ENCODE measurements around the gene CPNE4. TPM values are rescaled to one million over a fixed set of nuclear protein-coding genes. Genes with fewer than 3 reads are reported as not detected.

CPNE4 gene
- total RNA-seq, 1 donor from 2014 or later = 0.41 TPM

- no peak for DNase-seq (ENCODE audit: low spot score)
- H3K9me3 Mint-ChIP-seq (ENCODE audit: unreplicated experiment) = no peaks in the 10 kb centered on the region
- H3K36me3 Mint-ChIP-seq (ENCODE audit: low read depth, unreplicated experiment) = no peaks in the 10 kb centered on the region
- H3K4me1 Mint-ChIP-seq (ENCODE audit: unreplicated experiment) = no peaks in the 10 kb centered on the region
- TF ChIP-seq CTCF (IDR thresholded peaks at IDR 0.05; ENCODE audit: unreplicated experiment) = no peak
- no peak overlapping the region for H3K27ac Mint-ChIP-seq (ENCODE audit: unreplicated experiment)
- H3K27me3 Mint-ChIP-seq (ENCODE audit: unreplicated experiment) = no peaks in the 10 kb centered on the region
- no peak overlapping the region for H3K4me3 Mint-ChIP-seq (ENCODE audit: unreplicated experiment)
Measured at GRCh38 chr3:131755380-131755779, 279.4 kb downstream of the CPNE4 start.

- peak; percentile 27 for TF ChIP-seq CTCF (IDR thresholded peaks at IDR 0.05; ENCODE audit: unreplicated experiment)
- Mint-ChIP-seq H3K27me3 (ENCODE audit: unreplicated experiment) (no peaks in the 10 kb centered on the region), H3K4me1 (ENCODE audit: unreplicated experiment) (no peaks in the 10 kb centered on the region), H3K9me3 (ENCODE audit: unreplicated experiment) (no peaks in the 10 kb centered on the region), H3K4me3 (ENCODE audit: unreplicated experiment) (no peak overlapping the region), H3K27ac (ENCODE audit: unreplicated experiment) (no peak overlapping the region), H3K36me3 (ENCODE audit: low read depth, unreplicated experiment) (no peaks in the 10 kb centered on the region)
- DNase-seq (ENCODE audit: low spot score) = no peak
Measured at GRCh38 chr3:131750256-131750655, 284.6 kb downstream of the CPNE4 start.

- H3K36me3 Mint-ChIP-seq (ENCODE audit: low read depth, unreplicated experiment) = no peaks in the 10 kb centered on the region
- no peak overlapping the region for H3K27ac Mint-ChIP-seq (ENCODE audit: unreplicated experiment)
- TF ChIP-seq CTCF (IDR thresholded peaks at IDR 0.05; ENCODE audit: unreplicated experiment) = no peak
- H3K27me3 Mint-ChIP-seq (ENCODE audit: unreplicated experiment) = no peaks in the 10 kb centered on the region
- no peaks in the 10 kb centered on the region for H3K4me1 Mint-ChIP-seq (ENCODE audit: unreplicated experiment)
- H3K9me3 Mint-ChIP-seq (ENCODE audit: unreplicated experiment) = no peaks in the 10 kb centered on the region
- no peak for DNase-seq (ENCODE audit: low spot score)
- H3K4me3 Mint-ChIP-seq (ENCODE audit: unreplicated experiment) = no peak overlapping the region
Measured at GRCh38 chr3:131749826-131750225, 285.0 kb downstream of the CPNE4 start.

- TF ChIP-seq CTCF (IDR thresholded peaks at IDR 0.05; ENCODE audit: unreplicated experiment) = no peak
- H3K36me3 Mint-ChIP-seq (ENCODE audit: low read depth, unreplicated experiment) = no peaks in the 10 kb centered on the region
- no peaks in the 10 kb centered on the region for H3K27me3 Mint-ChIP-seq (ENCODE audit: unreplicated experiment)
- H3K27ac Mint-ChIP-seq (ENCODE audit: unreplicated experiment) = no peak overlapping the region
- H3K4me1 Mint-ChIP-seq (ENCODE audit: unreplicated experiment) = no peaks in the 10 kb centered on the region
- no peak overlapping the region for H3K4me3 Mint-ChIP-seq (ENCODE audit: unreplicated experiment)
- no peaks in the 10 kb centered on the region for H3K9me3 Mint-ChIP-seq (ENCODE audit: unreplicated experiment)
- DNase-seq (ENCODE audit: low spot score) = no peak
Measured at GRCh38 chr3:131747466-131747865, 287.3 kb downstream of the CPNE4 start.

- H3K27ac Mint-ChIP-seq (ENCODE audit: unreplicated experiment) = no peak overlapping the region
- no peaks in the 10 kb centered on the region for H3K9me3 Mint-ChIP-seq (ENCODE audit: unreplicated experiment)
- TF ChIP-seq CTCF (IDR thresholded peaks at IDR 0.05; ENCODE audit: unreplicated experiment) = no peak
- no peaks in the 10 kb centered on the region for H3K36me3 Mint-ChIP-seq (ENCODE audit: low read depth, unreplicated experiment)
- no peak for DNase-seq (ENCODE audit: low spot score)
- no peaks in the 10 kb centered on the region for H3K27me3 Mint-ChIP-seq (ENCODE audit: unreplicated experiment)
- no peak overlapping the region for H3K4me3 Mint-ChIP-seq (ENCODE audit: unreplicated experiment)
- no peaks in the 10 kb centered on the region for H3K4me1 Mint-ChIP-seq (ENCODE audit: unreplicated experiment)
Measured at GRCh38 chr3:131744765-131745164, 290.0 kb downstream of the CPNE4 start.

Data from endothelial cell (in vitro differentiated cells).